ENCODE results near the gene EDC4. TPM values are rescaled to one million over a fixed set of nuclear protein-coding genes. Genes with fewer than 3 reads are reported as not detected.
A peak's percentile ranks its signal among the peaks of the same experiment; 100 is the strongest.

EDC4 gene
- polyA plus RNA-seq, 1 donor: 126 TPM

DNA sequence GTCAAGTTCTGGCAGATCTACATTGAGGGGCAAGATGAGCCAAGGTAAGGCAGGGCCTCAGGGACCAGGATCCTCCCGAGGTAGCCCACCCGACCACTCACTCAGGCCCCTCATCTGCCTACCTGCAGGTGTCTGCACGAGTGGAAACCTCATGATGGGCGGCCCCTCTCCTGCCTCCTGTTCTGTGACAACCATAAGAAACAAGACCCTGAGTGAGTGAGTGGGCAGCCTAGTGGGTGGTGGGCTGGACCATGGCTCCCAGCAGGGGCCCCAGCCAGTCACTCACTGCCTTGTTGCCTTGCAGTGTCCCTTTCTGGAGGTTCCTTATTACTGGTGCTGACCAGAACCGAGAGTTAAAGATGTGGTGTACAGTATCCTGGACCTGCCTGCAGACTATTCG, 5.4 kb downstream of the EDC4 start:
- no peak for DNase-seq

DNA sequence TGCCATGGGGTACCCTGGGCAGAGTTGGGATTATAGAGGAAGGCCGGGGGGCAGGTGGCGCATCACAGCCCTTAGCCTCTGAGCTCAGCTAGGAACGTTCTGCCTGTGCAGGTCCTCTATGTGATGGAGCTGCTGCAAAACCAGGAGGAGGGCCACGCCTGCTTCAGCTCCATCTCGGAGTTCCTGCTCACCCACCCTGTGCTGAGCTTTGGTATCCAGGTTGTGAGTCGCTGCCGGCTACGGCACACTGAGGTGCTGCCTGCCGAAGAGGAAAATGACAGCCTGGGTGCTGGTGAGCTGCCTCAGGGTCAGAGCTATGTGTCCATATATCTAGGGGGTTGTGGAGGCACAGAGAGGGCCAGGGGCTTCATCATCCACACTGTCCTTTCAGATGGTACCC, 6.0 kb downstream of the EDC4 start:
- DNase-seq: no peak

DNA sequence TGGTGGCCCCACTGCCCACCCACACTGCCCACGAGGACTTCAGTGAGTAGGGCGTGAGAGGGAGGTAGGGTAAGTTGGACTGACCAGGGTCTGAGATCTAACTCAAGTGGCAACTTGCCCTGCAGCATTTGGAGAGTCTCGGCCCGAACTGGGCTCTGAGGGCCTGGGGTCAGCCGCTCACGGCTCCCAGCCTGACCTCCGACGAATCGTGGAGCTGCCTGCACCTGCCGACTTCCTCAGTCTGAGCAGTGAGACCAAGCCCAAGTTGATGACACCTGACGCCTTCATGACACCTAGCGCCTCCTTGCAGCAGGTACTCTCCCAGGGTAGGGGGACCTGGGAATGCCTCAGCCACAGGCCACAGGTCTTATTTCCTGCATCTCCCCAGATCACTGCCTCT, 6.6 kb downstream of the EDC4 start:
- no peak for DNase-seq

DNA sequence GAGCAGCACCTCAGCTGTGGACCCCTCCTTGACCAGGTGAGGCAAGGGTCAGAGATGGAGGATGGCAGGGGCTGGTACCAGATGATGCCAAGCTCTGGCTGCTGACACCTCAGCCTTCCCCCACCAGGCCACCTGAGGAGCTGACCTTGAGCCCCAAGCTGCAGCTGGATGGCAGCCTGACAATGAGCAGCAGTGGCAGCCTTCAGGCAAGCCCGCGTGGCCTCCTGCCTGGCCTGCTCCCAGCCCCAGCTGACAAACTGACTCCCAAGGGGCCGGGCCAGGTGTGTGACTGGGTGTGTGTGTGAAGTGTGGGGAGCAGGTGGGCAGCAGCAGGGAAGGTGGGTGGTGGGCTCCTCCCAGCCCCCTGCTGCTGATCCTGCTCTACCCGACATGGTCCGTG, 7.1 kb downstream of the EDC4 start:
- DNase-seq: no peak

DNA sequence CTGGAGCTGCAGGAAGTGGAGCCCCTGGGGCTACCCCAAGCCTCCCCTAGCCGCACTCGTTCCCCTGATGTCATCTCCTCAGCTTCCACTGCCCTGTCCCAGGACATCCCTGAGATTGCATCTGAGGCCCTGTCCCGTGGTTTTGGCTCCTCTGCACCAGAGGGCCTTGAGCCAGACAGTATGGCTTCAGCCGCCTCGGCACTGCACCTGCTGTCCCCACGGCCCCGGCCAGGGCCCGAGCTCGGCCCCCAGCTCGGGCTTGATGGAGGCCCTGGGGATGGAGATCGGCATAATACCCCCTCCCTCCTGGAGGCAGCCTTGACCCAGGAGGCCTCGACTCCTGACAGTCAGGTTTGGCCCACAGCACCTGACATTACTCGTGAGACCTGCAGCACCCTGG, 7.7 kb downstream of the EDC4 start:
- no peak for DNase-seq

DNA sequence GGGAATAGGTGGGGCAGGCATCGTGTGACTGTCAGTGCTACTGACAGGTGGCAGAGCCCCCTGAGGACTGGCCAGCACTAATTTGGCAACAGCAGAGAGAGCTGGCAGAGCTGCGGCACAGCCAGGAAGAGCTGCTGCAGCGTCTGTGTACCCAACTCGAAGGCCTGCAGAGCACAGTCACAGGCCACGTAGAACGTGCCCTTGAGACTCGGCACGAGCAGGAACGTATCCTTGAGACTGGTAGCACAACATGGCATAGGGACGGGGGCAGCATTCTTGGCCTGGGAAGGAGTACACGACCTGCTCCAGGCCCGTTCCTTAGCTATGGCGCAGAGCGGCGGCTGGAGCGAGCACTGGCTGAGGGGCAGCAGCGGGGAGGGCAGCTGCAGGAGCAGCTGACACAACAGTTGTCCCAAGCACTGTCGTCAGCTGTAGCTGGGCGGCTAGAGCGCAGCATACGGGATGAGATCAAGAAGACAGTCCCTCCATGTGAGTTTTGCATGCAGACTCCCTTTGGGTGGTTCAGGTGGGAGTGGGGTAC, 8.8 kb downstream of the EDC4 start:
- DNase-seq: no peak

DNA sequence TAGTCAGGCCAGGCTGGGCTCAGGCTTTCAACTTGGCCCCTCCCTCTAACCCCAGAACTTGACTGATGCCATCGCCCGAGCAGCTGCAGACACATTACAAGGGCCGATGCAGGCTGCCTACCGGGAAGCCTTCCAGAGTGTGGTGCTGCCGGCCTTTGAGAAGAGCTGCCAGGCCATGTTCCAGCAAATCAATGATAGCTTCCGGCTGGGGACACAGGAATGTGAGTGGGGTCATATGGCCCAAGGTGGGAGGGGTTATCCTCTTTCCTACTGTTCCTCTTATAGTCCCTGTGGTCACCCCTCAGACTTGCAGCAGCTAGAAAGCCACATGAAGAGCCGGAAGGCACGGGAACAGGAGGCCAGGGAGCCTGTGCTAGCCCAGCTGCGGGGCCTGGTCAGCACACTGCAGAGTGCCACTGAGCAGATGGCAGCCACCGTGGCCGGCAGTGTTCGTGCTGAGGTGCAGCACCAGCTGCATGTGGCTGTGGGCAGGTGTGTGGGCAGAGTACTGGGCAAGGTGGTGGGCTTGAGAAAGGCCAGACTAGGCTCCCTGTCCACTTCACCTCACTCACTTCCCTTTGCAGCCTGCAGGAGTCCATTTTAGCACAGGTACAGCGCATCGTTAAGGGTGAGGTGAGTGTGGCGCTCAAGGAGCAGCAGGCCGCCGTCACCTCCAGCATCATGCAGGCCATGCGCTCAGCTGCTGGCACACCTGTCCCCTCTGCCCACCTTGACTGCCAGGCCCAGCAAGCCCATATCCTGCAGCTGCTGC, 9.7 kb downstream of the EDC4 start:
- DNase-seq: peak; percentile 62

DNA sequence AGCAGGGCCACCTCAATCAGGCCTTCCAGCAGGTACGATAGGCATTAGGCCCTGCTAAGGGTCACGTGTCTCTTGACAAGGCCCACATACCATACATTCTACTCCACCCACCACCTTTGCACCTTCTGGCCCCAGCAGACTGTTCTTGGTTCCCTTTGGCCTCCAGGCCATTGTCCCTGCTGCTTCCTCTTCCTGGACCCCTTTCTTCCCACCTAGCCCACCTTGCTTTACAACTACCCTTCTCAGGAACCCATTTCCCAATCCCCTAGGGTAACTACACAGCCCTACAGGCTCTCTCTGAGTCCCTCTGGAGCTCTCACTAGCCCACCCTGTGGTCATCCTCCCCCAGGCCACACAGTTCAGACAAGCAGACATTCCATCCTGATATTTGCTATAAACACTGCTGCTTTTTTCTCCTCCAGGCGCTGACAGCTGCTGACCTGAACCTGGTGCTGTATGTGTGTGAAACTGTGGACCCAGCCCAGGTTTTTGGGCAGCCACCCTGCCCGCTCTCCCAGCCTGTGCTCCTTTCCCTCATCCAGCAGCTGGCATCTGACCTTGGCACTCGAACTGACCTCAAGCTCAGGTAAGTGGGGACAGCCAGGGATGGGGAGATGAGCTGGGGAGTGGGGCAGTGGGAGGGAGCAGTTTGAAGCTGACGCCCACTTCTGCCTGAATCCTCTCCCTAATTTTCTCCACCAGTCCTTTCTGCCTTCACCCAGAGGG, 10.5 kb downstream of the EDC4 start:
- no peak for DNase-seq

DNA sequence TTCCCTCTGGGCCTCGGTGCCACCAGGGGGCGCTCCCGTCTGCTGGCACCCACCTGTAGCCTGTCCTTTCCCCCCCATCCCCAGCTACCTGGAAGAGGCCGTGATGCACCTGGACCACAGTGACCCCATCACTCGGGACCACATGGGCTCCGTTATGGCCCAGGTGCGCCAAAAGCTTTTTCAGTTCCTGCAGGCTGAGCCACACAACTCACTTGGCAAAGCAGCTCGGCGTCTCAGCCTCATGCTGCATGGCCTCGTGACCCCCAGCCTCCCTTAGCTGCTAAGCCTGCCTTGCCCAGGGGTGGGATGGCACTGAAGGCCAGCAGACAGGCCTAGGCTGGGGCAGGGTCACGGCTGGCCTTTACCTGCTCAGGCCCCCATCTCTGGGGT, 11.0 kb downstream of the EDC4 start:
- DNase-seq: no peak

DNA sequence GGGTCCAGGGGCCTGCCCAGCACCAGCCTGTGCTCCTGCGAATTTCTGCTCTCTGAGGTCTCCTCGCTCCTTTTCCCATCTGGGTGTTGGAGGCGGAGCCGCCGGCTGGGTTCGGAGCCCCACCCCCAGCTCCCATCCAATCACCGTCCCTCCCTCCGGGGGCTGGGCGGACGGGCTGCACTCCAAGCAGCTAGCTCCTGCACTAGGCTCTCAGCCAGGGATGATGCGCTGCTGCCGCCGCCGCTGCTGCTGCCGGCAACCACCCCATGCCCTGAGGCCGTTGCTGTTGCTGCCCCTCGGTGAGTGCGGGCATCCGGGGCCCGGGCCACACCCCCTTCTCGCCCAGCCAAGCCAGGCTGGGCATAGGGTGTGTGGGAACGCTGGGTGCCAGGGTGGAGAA, 11.8 kb downstream of the EDC4 start, which contains the start of gene NRN1L:
Gene NRN1L (plus strand): TSS at position 202 of the 400 bp plus-strand sequence. CDS start 19 bp downstream, at position 221.
- DNase-seq: peak; percentile 89

DNA sequence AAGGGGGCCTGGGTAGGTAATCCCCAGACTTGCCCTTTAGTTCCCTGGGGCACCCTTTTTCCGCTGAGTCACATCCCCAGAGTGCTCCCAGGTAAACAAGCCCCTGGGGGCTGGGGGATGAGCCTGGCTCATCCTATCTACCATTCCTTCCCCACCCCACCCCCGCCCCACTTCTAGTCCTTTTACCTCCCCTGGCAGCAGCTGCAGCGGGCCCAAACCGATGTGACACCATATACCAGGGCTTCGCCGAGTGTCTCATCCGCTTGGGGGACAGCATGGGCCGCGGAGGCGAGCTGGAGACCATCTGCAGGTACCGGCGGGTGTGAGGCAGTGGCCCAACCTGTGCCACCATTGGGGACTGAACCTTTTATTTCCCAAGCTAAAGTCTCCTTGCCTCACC, 12.7 kb downstream of the EDC4 start:
- DNase-seq: no peak

DNA sequence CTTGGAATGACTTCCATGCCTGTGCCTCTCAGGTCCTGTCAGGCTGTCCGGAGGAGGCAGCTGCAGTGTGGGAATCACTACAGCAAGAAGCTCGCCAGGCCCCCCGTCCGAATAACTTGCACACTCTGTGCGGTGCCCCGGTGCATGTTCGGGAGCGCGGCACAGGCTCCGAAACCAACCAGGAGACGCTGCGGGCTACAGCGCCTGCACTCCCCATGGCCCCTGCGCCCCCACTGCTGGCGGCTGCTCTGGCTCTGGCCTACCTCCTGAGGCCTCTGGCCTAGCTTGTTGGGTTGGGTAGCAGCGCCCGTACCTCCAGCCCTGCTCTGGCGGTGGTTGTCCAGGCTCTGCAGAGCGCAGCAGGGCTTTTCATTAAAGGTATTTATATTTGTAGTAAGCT, 13.1 kb downstream of the EDC4 start:
- no peak for DNase-seq

DNA sequence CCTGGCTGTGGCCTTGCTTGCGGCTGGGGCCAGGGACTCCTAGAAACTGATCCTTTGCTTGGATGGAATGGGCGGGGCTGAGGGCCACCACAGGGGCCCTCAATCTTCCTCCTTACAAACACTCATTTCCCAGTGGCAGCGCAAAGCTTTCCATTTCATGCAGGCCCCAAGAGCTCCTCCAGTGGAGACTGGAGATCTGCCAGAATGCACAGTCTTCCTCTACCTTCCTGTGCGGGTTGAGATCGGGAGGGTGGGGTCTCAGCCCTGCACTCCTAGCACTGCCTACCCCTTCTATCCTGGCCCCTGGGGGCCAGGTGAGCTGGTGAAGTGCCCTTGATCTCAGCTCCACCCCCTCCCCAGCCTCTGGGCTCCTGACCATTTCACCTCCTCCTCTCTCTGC, 13.5 kb downstream of the EDC4 start:
- DNase-seq: no peak

DNA sequence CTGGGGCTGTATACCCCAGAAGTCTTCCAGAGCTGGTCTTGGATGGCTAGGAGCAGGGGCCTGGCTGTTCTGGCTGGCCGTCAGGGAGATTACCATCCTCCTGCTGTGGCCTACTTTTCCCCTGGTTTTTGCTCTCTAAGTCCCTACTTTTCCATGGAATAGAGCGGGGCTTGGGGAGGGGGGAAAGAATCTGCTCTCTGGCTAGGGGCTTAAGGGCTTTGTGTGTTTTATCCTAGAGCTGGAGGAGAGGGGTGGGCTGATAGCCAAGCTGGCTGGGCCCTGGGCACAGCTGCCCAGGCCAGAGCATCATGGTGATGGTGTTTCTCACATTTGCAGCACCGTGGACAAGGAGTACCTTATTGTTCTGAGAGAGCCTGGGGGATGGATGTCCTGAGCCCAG, 15.5 kb downstream of the EDC4 start:
- DNase-seq: no peak

DNA sequence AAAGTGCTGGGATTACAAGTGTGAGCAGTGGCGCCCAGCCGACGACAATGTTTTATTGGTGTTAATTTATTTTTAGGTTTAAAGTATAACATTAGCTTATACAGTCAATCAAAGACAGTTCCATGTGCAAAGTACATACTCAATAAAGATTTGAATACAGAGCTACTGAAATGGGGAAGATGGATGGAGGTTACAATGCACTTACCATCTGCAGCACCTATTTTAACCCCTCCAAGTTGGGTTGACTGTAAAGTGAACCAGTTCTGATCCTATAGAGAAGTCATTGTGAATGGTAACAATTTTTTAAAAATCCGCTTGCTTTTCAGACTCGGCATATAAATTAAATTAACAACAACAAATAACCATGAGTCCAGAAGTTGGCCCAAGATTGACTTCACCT, 19.5 kb downstream of the EDC4 start:
- no peak for DNase-seq

DNA sequence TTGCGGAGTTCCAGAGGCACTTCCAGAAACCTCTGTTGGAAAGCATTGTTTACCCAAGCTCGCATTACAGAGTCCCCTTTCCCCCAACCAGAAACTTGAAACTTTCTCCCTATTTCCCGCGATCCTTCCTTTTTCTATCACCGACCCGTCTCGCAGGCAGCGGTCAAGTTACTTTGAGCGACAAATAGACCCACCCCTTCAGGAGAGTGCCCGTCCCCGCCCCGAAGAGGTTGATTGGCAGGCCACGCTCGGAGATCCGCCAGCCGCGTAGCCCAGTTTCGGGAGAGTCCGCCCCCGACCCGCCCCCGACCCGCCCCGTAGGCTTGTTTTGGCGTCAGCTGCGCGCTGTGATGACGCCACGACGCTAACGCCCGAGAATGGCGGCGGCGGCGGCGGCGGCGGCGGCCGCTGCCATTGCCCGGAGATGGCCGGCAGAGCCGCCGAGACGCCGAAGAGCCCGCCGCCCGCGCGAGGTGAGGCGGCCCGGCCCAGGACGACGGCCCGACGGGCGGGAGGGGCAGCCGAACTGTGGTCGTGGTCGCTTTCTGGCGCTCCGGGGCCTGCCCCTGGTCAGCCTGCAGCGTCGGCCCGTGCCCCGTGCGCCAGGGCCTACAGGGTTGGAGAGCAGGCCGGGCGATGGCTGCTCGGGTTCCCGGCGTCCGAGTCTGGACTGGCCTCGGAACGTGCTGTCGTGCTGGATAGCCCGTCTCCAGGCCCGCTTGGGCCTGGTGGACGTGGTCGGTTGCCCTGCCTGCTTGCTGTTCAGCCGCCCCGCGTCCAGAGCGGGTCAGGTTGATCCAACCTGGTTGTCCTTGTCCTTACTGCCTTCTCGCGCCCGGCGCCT, 20.3 kb downstream of the EDC4 start, which contains the start of gene PSKH1:
Gene PSKH1 (plus strand): TSS at position 356 of the 844 bp plus-strand sequence. CDS start 15,496 bp downstream, outside the sequence.
- DNase-seq: peak; percentile 95

DNA sequence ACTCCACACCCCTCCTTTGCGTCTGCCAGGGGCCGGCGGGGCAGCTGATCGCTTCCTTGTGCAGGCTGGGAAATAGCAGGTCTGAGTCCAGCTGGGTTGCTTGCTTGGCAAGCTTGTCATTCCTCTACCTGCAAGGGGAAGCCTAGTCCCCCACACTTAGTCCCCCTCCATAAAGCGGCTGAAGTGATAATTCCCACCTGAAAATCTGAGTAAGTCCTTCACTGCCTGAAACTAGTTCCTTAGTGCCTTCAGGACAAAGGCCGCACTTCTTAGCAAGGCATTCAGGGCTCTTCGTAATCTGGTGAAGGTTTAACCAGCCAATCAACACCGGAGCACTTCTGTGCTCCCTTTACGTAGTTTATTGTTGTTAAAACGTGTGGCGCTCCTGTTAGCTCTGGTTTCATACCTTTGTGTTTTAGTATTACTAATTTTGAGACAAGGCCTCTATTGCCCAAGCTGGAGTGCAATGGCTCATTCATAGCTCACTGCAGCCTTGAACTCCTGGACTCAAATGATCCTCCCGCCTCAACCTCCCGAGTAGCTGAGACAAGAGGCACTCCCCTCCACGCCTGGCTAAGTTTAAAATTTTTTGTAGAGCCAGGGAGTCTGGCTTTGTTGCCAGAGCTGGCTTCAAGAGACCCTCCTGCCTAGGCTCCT, 21.0 kb downstream of the EDC4 start:
- DNase-seq: no peak

DNA sequence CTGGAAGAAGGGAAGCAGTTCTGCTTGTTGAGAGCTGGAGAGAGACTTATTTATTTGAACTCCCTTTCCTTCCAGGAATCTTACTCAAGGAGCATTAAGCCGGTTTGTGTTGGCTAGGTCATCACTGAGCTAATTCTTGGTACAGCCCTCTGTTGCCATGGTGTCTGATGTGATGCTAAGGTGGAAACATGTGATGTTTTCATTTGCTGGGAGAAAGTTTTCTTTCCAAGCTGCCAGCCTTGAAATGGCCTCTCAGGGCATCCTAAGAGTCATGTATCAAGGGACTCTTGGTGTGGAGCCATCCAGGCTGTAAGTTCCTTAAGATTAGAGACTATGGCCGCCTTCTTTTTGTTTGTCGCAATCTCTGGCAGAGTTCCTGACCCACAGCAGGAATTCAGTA, 24.4 kb downstream of the EDC4 start:
- no peak for DNase-seq

DNA sequence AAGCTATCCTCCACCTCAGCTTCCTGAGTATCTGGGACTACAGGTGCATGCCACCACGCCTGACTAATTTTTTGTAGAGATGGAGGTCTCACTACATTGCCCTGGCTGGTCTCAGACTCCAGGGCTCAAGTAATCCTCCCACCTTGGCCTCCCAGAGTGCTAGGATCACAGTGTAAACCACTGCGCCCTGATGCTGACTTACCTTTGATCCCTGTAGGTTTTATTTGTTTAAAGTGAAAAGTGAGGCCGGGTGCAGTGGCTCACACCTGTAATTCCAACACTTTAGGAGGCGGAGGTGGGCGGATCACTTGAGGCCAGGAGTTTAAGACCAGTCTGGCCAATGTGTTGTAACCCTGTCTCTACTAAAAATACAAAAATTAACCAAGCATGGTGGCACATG, 28.9 kb downstream of the EDC4 start:
- no peak for DNase-seq

DNA sequence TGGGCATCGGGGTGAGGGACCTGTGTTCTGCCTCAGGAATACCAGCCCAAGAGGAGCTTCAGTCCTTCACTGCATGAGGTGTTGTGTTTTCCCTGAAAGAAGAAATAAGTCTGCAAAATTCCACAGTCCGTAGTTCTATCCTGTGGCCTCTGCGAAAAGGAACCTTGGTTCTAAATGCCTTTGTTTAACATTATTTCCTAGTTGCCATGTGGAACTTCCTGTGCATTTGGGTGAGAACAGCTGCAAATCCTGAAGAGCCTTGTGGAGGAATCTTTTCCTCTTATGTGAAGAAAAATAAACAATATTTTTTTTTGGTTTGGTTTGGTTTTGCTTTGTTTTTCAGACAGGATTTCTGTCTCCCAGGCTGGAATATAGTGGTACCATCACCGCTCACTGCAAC, 30.0 kb downstream of the EDC4 start:
- DNase-seq: no peak

DNA sequence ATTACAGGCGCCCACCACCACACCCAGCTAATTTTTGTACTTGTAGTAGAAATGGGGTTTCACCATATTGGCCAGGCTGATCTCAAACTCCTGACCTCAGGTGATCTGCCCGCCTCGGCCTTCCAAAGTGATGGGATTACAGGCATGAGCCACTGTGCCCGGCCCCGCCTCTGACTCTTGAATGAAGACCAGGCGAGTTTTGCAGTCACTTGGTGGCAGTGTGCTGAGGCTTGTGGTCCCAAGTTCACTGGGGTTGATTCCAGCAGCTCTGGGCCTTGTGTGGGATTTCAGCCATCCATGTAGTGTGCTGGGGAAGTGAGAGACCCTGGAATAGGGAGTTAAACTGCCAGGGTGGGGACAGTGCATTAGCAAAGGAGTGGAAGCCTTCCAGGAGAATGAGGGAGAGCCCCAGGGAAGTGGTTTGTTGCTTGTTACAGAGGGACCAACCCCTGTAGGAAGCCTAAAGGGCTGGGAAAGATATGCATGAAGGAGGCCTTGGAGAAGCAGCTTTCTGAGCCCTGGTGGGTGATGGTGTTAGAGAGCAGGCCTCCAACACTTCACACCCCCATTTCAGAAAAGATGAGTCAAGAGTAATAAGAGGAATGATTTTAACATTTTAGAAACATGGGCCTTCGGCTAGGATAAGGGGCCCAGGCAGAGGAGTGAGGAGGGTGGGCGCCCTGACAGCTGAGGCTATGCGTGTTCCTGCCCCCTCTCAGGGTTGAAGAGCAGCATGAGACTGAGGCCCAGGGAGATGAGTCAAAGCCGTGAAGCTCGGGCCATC, 34.7 kb downstream of the EDC4 start:
- DNase-seq: no peak

Data from hindlimb muscle (tissue), 1 donor.